HG03565 (cell line): Measurements from ENCODE around the gene SLC16A7.

Source experiments
- ATAC-seq: cut with Tn5 transposase; IDR thresholded peaks from one replicate; pipeline ENCODE4 v1.9.1; 2021; ENCODE audit warnings: mild to moderate bottlenecking, moderate library complexity; ENCODE audit not compliant: unreplicated experiment

SLC16A7 gene

GRCh38 chr12:59664495-59664894 lies 68.7 kb downstream of the SLC16A7 start:
- ATAC-seq, result no peak

GRCh38 chr12:59665701-59666100 lies 69.9 kb downstream of the SLC16A7 start:
- no peak for ATAC-seq

GRCh38 chr12:59668674-59669073 lies 72.8 kb downstream of the SLC16A7 start:
- no peak for ATAC-seq

GRCh38 chr12:59672273-59672672 lies 76.4 kb downstream of the SLC16A7 start:
- ATAC-seq, result no peak

GRCh38 chr12:59675461-59675860 lies 79.6 kb downstream of the SLC16A7 start:
- no peak for ATAC-seq

- ATAC-seq, result no peak
These were observed 82.0 kb downstream of the SLC16A7 start for GRCh38 chr12:59677857-59678256.

GRCh38 chr12:59678759-59679411 lies 83.1 kb downstream of the SLC16A7 start:
- no peak for ATAC-seq

GRCh38 chr12:59689776-59690175 lies 93.9 kb downstream of the SLC16A7 start:
- ATAC-seq, result no peak

- ATAC-seq, result no peak
These were observed 99.5 kb downstream of the SLC16A7 start for GRCh38 chr12:59695379-59695778.

GRCh38 chr12:59698600-59698999 lies 102.8 kb downstream of the SLC16A7 start:
- ATAC-seq, result no peak

GRCh38 chr12:59699421-59700152 lies 103.8 kb downstream of the SLC16A7 start:
- no peak for ATAC-seq

- no peak for ATAC-seq
These were observed 104.3 kb downstream of the SLC16A7 start for GRCh38 chr12:59700153-59700450.

- no peak for ATAC-seq
These were observed 112.2 kb downstream of the SLC16A7 start for GRCh38 chr12:59708064-59708463.

- no peak for ATAC-seq
These were observed 112.7 kb downstream of the SLC16A7 start for GRCh38 chr12:59708484-59708883.

GRCh38 chr12:59710004-59710628 lies 114.3 kb downstream of the SLC16A7 start:
- no peak for ATAC-seq

- no peak for ATAC-seq
These were observed 115.1 kb downstream of the SLC16A7 start for GRCh38 chr12:59710964-59711363.

- no peak for ATAC-seq
These were observed 119.6 kb downstream of the SLC16A7 start for GRCh38 chr12:59715434-59715833.

- ATAC-seq, result no peak
These were observed 120.2 kb downstream of the SLC16A7 start for GRCh38 chr12:59716043-59716442.

- no peak for ATAC-seq
These were observed 121.6 kb downstream of the SLC16A7 start for GRCh38 chr12:59717436-59717835.

GRCh38 chr12:59719701-59720100 lies 123.9 kb downstream of the SLC16A7 start:
- no peak for ATAC-seq

GRCh38 chr12:59723520-59723919 lies 127.7 kb downstream of the SLC16A7 start:
- no peak for ATAC-seq

GRCh38 chr12:59724011-59724695 lies 128.3 kb downstream of the SLC16A7 start:
- ATAC-seq, result no peak
